Natural killer cell (primary cell): Measurements from ENCODE around the gene SMIM44. TPM values are rescaled to one million over a fixed set of nuclear protein-coding genes. Genes with fewer than 3 reads are reported as not detected.

ENCODE experiments used
- ATAC-seq, 3 donors: fragments of 150-1000 bp in 2 of 3; fragments of 200-7000 bp in 1 of 3; cut with Tn5 transposase; 1 replicate in 1 of 3; 2 replicates in 2 of 3; pipeline ENCODE4 v1.10.0; 2021; ENCODE audit warnings: mild to moderate bottlenecking in 2 of 3, moderate library complexity in 2 of 3
- DNase-seq, 2 donors: peaks; one replicate each; pipeline versions ENCODE4 v3.0.0 to v3.0.0-alpha.2; 2013 to 2021; ENCODE audit warnings: mixed read lengths in 1 of 2
- H3K27ac ChIP-seq: one replicate; pipeline ENCODE4 v1.5.1; 2013; ENCODE audit warnings: mild to moderate bottlenecking, low read length
- H3K27me3 ChIP-seq: one replicate; pipeline ENCODE4 v1.6.1; 2013; ENCODE audit warnings: low read length; ENCODE audit not compliant: control insufficient read depth, insufficient read depth
- H3K36me3 ChIP-seq: one replicate; pipeline ENCODE4 v1.6.1; 2013; ENCODE audit warnings: low read length; ENCODE audit not compliant: control insufficient read depth, insufficient read depth
- H3K4me1 ChIP-seq: one replicate; pipeline ENCODE4 v1.6.1; 2013; ENCODE audit warnings: low read length; ENCODE audit not compliant: control insufficient read depth, insufficient read depth
- H3K4me3 ChIP-seq: one replicate; pipeline ENCODE4 v1.5.1; 2013; ENCODE audit warnings: low read length
- H3K9me3 ChIP-seq: one replicate; pipeline ENCODE4 v1.6.1; 2013; ENCODE audit warnings: low read length; ENCODE audit not compliant: control insufficient read depth, insufficient read depth
- H3K27ac Mint-ChIP-seq, 2 donors: one replicate each; pipeline ENCODE4 v1.8.0; 2022; ENCODE audit warnings: mild to moderate bottlenecking in 2 of 2, mixed read lengths in 2 of 2, moderate library complexity in 1 of 2
- H3K27me3 Mint-ChIP-seq, 2 donors: one replicate each; pipeline ENCODE4 v1.8.0; 2022; ENCODE audit warnings: low read depth in 2 of 2, mixed read lengths in 2 of 2
- H3K36me3 Mint-ChIP-seq: one replicate; pipeline ENCODE4 v1.8.0; 2022; ENCODE audit warnings: mixed read lengths
- H3K4me1 Mint-ChIP-seq, 2 donors: one replicate each; pipeline ENCODE4 v1.8.0; 2022; ENCODE audit warnings: mixed read lengths in 2 of 2
- H3K4me3 Mint-ChIP-seq: one replicate; pipeline ENCODE4 v1.8.0; 2022; ENCODE audit warnings: mild to moderate bottlenecking, moderate library complexity, mixed read lengths
- H3K9me3 Mint-ChIP-seq, 2 donors: one replicate each; pipeline ENCODE4 v1.8.0; 2022; ENCODE audit warnings: mixed read lengths in 2 of 2
- WGBS: methylation state at CpG from one replicate; pipeline ENCODE4 v1.1.7; 2013; ENCODE audit warnings: missing lambda C conversion rate; ENCODE audit not compliant: insufficient coverage; 5-methylcytosine and 5-hydroxymethylcytosine counted together
- intact Hi-C: fragments of 100-400 bp; cut with micrococcal nuclease; formaldehyde crosslinking; loops from one replicate; pipeline ENCODE4 v1.14.2; 2022
- total RNA-seq, 4 donors: library from RNA; stranded (reverse); fragments of 120-200 nt in 1 of 4; gene quantifications; one replicate each; pipeline versions ENCODE4 v1.2.3 to v1.2.4, GENCODE V29; 2013 to 2022
- TF ChIP-seq, protein P1 (sequence below): fragments of 200-600 bp; IDR thresholded peaks from one replicate; pipeline ENCODE4 v1.8.0; 2022; ENCODE audit warnings: antibody characterized with exemption

Gene SMIM44
- total RNA-seq, 3 donors from 2014 or later (not counting 1 experiment from before 2014, with no cell fraction given), result not detected

DNA sequence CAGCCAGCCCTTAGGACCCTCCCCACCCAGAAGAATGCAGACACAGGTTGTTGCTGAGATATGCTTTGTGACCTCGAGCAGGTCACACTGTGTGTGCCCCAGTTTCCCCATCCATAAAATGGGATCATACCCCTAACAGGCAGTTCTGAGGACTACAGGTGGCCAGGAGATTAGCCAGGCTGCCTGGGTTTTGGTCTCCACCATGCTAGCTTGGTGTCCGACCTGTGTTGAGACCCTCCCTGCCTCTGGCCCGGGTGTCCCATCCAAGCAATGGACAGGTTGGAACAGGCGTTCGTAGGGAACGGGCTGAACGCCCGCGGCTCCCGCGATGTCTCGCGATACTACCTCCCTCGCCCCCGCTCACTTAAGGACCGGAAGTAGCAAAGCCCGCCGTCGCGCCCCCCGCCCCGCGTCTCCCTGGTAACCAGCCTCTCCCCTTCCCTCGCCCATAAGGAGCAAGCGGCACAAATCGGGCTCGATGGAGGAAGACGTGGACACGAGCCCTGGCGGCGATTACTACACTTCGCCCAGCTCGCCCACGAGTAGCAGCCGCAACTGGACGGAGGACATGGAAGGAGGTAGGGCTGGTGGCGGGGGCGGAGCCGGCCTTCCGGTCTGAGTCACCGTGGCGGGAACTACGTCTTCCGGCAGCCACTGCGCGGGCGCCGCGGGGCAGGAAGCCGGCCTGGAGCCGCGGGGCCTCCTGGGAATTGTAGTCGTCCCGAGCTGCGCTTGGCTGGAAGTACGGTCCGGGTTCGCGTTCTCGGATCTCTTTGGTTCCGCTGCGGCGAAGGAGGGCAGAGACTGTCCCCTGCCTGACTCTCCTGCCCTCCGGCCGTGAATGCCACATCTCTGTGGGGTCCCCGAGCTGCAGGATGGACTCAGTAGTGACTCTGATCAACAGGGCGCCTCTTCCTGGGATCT lies 48.3 kb downstream of the SMIM44 start:
- 4% methylated on average over 67 of the region's 67 CpGs for WGBS
- Mint-ChIP-seq H3K27ac (peak overlapping the region; percentile 92 to 96), H3K9me3 (no peaks in the 10 kb centered on the region), H3K36me3 (no peaks in the 10 kb centered on the region), H3K4me1 (peaks cover 7 to 20% of the 10 kb centered on the region in 2 donors), H3K27me3 (no peaks in the 10 kb centered on the region), H3K4me3 (peak overlapping the region; percentile 91)
- ATAC-seq (peak; percentile 97 to 99 (median 97)), DNase-seq (peak; percentile 96)
- Histone ChIP-seq H3K4me1 (peaks cover 14% of the 10 kb centered on the region), H3K27ac (peak overlapping the region; percentile 84), H3K36me3 (no peaks in the 10 kb centered on the region), H3K4me3 (peak overlapping the region; percentile 83), H3K27me3 (no peaks in the 10 kb centered on the region), H3K9me3 (no peaks in the 10 kb centered on the region)
- TF ChIP-seq, protein P1, sequence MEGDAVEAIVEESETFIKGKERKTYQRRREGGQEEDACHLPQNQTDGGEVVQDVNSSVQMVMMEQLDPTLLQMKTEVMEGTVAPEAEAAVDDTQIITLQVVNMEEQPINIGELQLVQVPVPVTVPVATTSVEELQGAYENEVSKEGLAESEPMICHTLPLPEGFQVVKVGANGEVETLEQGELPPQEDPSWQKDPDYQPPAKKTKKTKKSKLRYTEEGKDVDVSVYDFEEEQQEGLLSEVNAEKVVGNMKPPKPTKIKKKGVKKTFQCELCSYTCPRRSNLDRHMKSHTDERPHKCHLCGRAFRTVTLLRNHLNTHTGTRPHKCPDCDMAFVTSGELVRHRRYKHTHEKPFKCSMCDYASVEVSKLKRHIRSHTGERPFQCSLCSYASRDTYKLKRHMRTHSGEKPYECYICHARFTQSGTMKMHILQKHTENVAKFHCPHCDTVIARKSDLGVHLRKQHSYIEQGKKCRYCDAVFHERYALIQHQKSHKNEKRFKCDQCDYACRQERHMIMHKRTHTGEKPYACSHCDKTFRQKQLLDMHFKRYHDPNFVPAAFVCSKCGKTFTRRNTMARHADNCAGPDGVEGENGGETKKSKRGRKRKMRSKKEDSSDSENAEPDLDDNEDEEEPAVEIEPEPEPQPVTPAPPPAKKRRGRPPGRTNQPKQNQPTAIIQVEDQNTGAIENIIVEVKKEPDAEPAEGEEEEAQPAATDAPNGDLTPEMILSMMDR, result no peak
- intact Hi-C loops, result loop anchor here (10.0 kb wide), 1 partner anchor 250 kb away; the partner anchor contains the start of gene NCLN

DNA sequence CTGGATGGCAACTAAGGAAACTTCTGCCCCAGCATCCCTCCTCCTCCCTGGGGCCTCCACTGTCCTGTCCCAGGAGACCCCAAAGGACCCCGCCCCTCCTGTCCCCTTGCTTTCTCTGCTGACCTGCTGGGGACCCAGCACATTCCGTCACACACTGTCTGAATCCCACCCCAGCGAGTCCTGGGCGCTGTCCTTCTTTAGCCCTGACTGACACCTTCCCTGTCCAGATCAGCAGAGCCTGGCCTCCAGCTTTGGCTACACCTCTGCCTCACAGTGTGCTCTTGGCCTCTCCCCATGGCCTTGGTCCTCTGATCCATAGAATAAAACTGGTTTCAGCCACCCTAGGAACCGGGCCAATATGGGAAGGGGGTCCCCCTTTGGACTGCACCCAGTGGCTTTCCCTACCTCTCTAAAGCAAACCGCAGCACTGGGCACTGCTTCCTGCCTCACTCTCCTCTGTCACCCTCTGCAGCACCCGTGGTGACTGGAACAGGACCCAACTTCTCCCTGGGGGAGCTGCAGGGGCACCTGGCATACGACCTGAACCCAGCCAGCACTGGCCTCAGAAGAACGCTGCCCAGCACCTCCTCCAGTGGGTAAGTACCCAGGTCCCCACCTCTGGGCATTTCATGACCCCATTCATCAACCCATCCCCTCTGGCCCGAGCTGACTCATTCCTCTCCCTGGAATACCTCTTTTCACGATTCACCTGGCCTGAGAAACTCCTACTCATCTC lies 49.3 kb downstream of the SMIM44 start:
- Mint-ChIP-seq H3K27ac (peak overlapping the region; percentile 92 to 96), H3K4me3 (peak overlapping the region; percentile 91), H3K4me1 (peaks cover 7 to 20% of the 10 kb centered on the region in 2 donors), H3K36me3 (no peaks in the 10 kb centered on the region), H3K9me3 (no peaks in the 10 kb centered on the region), H3K27me3 (no peaks in the 10 kb centered on the region)
- H3K27ac ChIP-seq, result peak overlapping the region; percentile 84
- no peaks in the 10 kb centered on the region for H3K27me3 ChIP-seq
- no peaks in the 10 kb centered on the region for H3K36me3 ChIP-seq
- ATAC-seq (no peak), DNase-seq (no peak)
- H3K4me3 ChIP-seq, result peak overlapping the region; percentile 83
- H3K9me3 ChIP-seq, result no peaks in the 10 kb centered on the region
- 95% methylated on average over 11 of the region's 11 CpGs for WGBS
- intact Hi-C loops, result loop anchor here (10.0 kb wide), 1 partner anchor 249 kb away; the partner anchor contains the start of gene NCLN
- TF ChIP-seq, protein P1, result no peak
- H3K4me1 ChIP-seq, result peaks cover 20% of the 10 kb centered on the region

DNA sequence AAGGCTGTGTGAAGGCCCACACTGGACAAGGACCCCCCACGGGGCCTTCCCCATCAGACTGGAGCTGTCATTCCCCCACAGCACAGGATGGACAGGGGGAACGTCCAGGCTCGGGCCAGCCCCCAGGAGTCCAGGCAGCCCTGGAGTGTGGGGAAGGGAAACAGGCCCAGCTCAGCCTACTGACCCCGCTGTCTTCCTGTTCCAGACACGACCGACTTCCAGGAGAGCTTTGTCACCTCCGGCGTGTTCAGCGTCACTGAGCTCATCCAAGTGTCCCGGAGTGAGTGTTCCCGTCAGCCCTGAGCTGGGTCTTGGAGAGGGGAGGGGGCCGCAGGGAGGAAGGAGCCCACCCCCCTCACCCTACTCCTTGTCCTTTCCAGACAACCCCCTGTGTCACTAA lies 49.9 kb downstream of the SMIM44 start:
- WGBS, result 95% methylated on average over 11 of the region's 12 CpGs
- Mint-ChIP-seq H3K4me3 (no peak overlapping the region), H3K27me3 (no peaks in the 10 kb centered on the region), H3K9me3 (no peaks in the 10 kb centered on the region), H3K4me1 (peaks cover 7 to 24% of the 10 kb centered on the region in 2 donors), H3K36me3 (no peaks in the 10 kb centered on the region), H3K27ac (no peak overlapping the region)
- DNase-seq (no peak), ATAC-seq (no peak)
- H3K36me3 ChIP-seq, result no peaks in the 10 kb centered on the region
- H3K4me1 ChIP-seq, result peaks cover 26% of the 10 kb centered on the region
- no peak overlapping the region for H3K27ac ChIP-seq
- H3K4me3 ChIP-seq, result no peak overlapping the region
- intact Hi-C loops, result loop anchor here (10.0 kb wide), 1 partner anchor 249 kb away; the partner anchor contains the start of gene NCLN
- H3K9me3 ChIP-seq, result no peaks in the 10 kb centered on the region
- no peaks in the 10 kb centered on the region for H3K27me3 ChIP-seq
- TF ChIP-seq, protein P1, result no peak

Other genes with a start within 250 kb of the SMIM44 start
- gene NFIC, start 116.9 kb downstream of the SMIM44 start, total RNA-seq, result 10 to 100 TPM; 18.5 to 22.2 (median 20.6) TPM
- gene SMIM24, start 2.9 kb downstream of the SMIM44 start, total RNA-seq, result under 1 TPM in 2 of 3 donors, not detected in 1; 0.33 to 0.42 TPM
- 1 to 10 TPM; 4.5 to 5.9 (median 4.6) TPM for gene DOHH, start 17.2 kb upstream of the SMIM44 start, total RNA-seq
- 10 to 100 TPM; 89.1 to 98.3 (median 91.4) TPM for gene FZR1, start 22.9 kb upstream of the SMIM44 start, total RNA-seq
- gene TEKTIP1, start 55.7 kb upstream of the SMIM44 start, total RNA-seq, result 10 to 100 TPM in 1 of 3 donors, 1 to 10 TPM in 2; 5.9 to 11.6 (median 6.4) TPM
- 10 to 100 TPM; 29.8 to 34.5 (median 33.6) TPM for gene MFSD12, start 74.1 kb upstream of the SMIM44 start, total RNA-seq
- 10 to 100 TPM; 45.8 to 57.5 (median 52.1) TPM for gene HMG20B, start 89.5 kb upstream of the SMIM44 start, total RNA-seq
- gene GIPC3, start 102.0 kb upstream of the SMIM44 start, total RNA-seq, result under 1 TPM; 0.28 to 0.66 (median 0.56) TPM
- gene TBXA2R, start 123.4 kb upstream of the SMIM44 start, total RNA-seq, result 1 to 10 TPM; 1.4 to 2.1 (median 2.1) TPM
- 10 to 100 TPM; 33.6 to 42.2 (median 40.8) TPM for gene CACTIN, start 143.3 kb upstream of the SMIM44 start, total RNA-seq
- 10 to 100 TPM; 35.0 to 49.2 (median 36.8) TPM for gene PIP5K1C, start 217.0 kb upstream of the SMIM44 start, total RNA-seq
- gene TJP3, start 224.9 kb upstream of the SMIM44 start, total RNA-seq, result 1 to 10 TPM; 1.1 to 2.9 (median 1.3) TPM